Renal cortical epithelial cell (primary cell): ENCODE data around the gene UBXN10. TPM values are rescaled to one million over a fixed set of nuclear protein-coding genes. Genes with fewer than 3 reads are reported as not detected.

Experiments used
- DNase-seq: peaks from one replicate; pipeline ENCODE4 v3.0.0-alpha.2; 2011; ENCODE audit warnings: low read depth
- total RNA-seq: library from RNA; depleted of rRNA; stranded (reverse); fragments of >200 nt; gene quantifications from 2 replicates; pipeline ENCODE4 v1.2.3, GENCODE V29; 2014

Gene UBXN10
- total RNA-seq, 1 donor from 2014 or later: 2.8 TPM

- DNase-seq: peak; percentile 75
Measured at GRCh38 chr1:20234788-20235535, 49.1 kb downstream of the UBXN10 start.

- peak; percentile 49 for DNase-seq
Measured at GRCh38 chr1:20237646-20238045, 51.8 kb downstream of the UBXN10 start.

- DNase-seq: no peak
Measured at GRCh38 chr1:20240012-20240411, 54.1 kb downstream of the UBXN10 start.

GRCh38 chr1:20242890-20243479 lies 57.1 kb downstream of the UBXN10 start:
- no peak for DNase-seq

Other genes starting within 250 kb of the UBXN10 start
- gene PLA2G2A, start 206.5 kb upstream of the UBXN10 start, total RNA-seq: not detected in 2 replicates
- gene PLA2G5, start 115.9 kb upstream of the UBXN10 start, total RNA-seq: not detected in 2 replicates
- gene PLA2G2D, start 66.6 kb upstream of the UBXN10 start, total RNA-seq: not detected in 2 replicates
- 0.52 TPM in 1 of 2 replicates, not detected in the other for gene PLA2G2F, start 46.8 kb upstream of the UBXN10 start, total RNA-seq
- gene PLA2G2C, start 422 bp downstream of the UBXN10 start, total RNA-seq: not detected in 2 replicates
- 0.05 TPM in 1 of 2 replicates, not detected in the other for gene VWA5B1, start 104.8 kb downstream of the UBXN10 start, total RNA-seq